Stimulated activated CD4-positive, alpha-beta T cell treated with anti-CD3 and anti-CD28 coated beads, Interleukin-1b, Interleukin-23, amount 100 ng/mL, for 48 hours (primary cell): Measurements from ENCODE around the gene RTKN.

Experiments
- DNase-seq: peaks from one replicate; pipeline ENCODE4 v3.0.0-alpha.2; 2020

The RTKN gene

GRCh38 chr2:74416778-74417177, 25.0 kb downstream of the RTKN start:
- no peak for DNase-seq

DNA sequence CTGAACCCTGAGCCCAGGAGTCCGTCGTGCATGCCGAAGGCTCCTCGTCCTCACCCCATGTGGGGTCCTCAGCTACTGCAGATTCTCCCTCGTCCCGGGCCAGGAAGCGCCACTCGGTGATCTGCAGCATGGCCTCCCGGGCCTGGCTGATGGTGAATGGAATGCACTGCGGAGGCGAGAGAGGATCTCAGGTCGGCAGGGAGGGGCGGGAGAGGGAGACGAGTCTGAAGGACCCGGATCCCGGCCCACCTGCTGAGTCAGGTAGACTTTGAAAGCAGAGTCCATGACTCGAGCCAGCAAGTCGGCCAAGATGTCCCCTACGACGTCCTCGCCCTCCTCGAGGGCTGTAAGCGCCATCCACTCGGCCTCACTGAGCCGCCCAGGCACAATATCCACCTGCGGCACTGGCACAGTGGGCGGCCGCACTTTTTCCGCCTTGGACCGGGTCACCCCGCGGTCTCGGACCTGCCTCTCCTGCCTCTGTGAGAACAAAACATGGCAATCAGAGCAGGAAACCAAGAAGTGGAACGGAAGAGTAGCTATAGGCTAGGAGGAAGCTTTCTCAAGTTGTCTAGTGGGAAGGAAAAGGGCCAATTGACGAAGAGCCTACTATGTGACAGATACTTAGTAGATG, 25.9 kb downstream of the RTKN start:
- DNase-seq, result no peak

DNA sequence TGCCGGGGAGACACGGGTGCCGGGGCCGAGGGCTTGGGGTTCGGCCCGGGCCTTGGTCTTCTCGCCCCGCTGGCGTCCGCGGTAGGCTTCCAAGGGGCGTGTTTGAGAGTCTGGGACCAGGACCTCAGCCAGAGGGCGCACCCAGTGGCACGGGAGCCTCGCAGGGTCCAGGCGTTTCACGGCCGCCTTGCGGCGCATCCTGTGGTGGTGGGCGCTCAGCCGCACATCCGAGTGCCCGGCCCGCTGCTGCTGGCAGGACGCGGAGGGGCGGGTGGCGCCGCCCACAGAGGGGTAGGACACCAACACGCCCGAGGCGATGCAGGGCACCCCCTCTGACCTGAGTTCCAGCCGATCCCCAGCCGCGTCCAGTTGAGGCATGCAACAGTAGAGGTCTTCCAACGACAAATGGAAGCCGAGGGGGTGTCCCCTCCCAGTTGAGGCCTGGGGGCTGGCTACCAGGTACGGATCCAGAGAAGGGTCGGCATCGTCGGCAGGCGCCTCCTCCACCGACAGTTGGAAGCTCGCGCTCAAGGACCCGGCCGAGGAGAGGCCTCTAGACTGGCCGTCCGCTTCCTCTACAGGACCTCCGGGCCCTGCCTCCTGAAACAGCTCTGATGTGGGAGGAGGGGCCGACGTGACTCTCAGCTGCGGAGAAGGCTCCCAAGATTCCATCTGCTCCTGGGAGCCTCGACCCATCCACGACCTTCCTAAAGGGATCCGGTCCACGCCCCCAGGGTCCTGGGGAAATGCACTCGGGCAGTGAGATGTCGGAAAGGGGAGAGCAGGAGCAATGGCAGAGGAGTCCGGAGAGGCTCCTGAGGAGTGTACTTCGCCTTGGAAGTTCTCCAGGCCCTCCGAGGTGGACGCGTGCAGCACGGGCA, 26.6 kb downstream of the RTKN start:
- no peak for DNase-seq

DNA sequence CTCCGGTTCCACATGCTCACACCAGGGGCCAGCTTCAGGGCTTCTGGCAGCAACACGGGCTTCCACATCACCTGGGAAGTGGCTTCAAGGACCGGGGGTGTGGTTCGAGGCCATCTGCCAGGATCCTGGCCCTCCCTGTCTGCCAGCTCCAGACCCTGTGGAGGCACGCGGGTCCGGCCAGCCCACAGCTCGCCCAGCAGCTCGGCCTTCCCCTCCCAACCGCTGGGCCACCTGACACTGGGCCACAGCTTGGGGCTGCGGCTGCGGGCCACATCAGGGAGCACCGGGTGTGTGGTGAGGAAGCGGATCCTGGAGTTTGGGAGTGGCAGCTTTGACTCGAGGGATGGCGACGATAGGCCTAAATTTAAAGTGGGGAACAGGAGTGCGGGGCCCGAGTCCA, 27.3 kb downstream of the RTKN start:
- DNase-seq, result no peak

DNA sequence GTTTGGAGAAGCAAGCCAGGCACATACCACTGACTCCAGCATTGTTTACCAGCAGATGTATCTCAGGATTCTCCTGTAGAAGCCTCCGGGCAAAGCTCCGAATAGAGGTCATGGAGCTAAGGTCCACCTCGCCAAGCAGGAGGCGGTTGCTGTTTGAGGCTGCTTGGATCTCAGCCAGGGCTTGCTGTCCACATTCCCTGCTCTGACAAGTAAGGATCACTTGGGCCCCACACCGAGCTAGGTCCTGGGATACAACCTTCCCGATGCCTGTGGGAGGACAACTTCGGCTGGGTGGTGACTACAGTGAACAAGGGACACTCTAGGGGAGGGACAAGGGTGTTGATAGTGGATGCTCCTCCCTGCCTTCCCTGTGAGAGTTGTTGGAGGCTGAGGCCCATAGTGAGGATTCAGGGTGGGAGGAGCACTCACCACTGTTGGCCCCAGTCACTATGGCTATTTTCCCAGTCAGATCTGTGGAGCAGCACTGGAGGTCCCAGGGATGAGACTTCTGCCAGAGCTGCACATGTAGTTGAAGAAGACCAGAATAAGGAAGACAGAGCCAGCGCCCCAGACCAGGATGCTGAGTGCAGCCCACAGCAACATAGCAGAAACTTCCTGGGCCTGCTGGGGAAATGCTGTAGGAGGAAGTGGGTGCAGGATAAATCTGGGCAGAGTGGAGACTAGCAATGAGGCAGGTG, 28.6 kb downstream of the RTKN start:
- DNase-seq, result no peak

- DNase-seq, result no peak
Measured at GRCh38 chr2:74407682-74408081, 34.1 kb downstream of the RTKN start.

DNA sequence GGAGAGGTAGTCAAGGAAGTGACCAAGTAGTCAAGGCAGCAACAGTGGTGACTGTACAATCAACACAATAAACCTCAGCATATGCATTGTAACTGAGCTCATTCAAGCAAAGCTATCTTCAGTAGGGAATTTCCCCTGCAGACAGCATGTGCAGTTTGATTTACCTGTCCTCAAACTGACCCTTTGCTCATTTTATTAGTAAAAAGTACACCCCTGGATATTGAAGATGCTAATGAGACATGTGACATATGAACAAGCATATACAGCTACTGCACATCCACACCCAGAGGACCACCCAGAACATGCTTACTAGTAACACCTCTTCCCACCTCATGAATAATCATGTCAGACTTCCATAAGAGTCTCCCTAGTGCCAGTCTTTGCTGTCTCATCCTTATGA, 35.7 kb downstream of the RTKN start:
- no peak for DNase-seq

- no peak for DNase-seq
Measured at GRCh38 chr2:74401891-74402290, 39.8 kb downstream of the RTKN start.

DNA sequence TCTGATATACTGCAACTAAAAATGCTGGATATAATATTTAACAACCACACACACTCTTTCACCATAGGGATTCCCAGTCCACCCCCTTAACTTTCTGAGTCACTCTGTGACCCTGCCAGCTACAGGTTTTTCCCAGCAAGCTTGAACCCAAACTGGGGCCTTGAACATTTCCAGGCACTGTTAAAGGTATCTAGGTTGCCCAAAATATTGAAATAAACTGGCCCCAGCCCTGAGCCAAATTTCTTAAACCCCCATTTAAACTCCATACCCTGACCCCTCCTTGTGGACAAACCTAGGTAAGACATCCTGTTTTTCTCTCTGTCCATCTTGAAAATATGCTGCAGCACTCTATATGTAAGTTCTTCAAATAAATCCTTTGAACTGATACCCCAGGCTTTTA, 42.0 kb downstream of the RTKN start:
- no peak for DNase-seq

- no peak for DNase-seq
Measured at GRCh38 chr2:74396149-74396548, 45.6 kb downstream of the RTKN start.

DNA sequence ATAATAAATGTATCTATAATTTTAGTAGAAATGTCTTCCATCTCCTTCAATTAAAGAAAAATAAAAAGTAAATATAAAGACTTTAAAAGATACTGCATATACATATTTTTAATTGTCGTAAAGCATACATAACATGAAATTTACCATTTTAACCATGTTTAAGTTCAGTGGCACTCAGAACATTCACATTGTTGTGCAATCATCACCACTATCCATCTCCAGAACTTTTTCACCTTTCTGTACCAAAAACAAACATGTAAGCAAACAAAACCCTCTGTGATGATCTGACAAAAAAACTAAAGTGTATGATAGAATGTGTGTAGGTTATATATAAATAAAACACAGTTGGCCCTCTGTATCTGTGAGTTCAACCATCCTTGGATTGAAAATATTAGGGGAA, 48.2 kb downstream of the RTKN start:
- no peak for DNase-seq

DNA sequence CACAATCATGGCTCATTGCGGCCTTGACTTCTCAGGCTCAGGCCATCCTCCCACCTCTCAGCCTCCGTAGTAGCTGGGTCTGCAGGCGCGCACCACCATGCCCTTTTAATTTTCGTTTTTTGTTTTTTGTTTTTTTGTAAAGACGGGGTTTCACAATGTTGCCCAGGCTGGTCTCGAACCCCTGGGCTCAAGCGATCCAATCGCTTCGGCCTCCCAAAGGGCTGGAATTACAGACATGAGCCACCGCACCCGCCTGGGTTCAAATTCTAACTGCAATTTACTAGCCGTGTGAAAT, 49.3 kb downstream of the RTKN start:
- no peak for DNase-seq

- peak; percentile 94 for DNase-seq
Measured at GRCh38 chr2:74391580-74392448, 49.9 kb downstream of the RTKN start.

GRCh38 chr2:74391209-74391579, 50.5 kb downstream of the RTKN start:
- no peak for DNase-seq

DNA sequence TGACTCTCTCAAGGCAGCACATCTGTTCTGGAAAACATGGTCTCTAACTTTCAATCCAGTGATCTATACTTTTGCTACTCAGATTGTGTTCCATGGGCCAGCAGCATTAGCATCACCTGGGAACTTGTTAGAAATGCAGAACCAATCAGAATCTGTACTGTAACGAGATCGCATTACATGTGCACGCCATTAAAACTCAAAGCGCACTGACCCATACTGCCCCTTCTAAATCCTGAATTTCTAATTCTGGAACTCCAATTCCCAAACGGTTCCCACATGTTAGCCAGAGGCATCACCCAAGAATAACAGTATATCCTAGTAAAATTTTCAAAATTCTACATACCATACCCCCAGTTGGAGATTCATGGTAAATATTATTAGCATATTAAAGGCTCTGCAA, 51.1 kb downstream of the RTKN start:
- no peak for DNase-seq

GRCh38 chr2:74387346-74387745, 54.4 kb downstream of the RTKN start:
- DNase-seq, result no peak

- DNase-seq, result no peak
Measured at GRCh38 chr2:74385396-74385795, 56.3 kb downstream of the RTKN start.

DNA sequence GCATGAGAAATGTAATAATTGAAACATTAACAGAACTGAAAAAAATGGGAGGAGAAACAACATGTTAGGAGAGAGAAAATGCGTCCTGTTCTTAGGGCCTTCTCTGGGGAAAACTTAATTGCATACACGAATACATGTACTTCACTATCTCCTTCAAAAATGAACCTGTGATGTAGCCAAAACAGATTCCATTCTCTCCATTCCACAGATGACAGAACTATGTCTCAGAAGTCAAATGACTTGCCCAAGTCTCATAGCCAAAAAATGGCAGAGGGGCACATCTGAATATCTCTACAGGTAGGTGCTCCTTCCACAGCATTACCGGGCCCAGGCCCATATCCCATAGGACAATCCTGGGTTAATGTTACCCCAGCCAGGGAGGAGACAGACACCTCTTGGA, 57.7 kb downstream of the RTKN start:
- DNase-seq, result no peak

DNA sequence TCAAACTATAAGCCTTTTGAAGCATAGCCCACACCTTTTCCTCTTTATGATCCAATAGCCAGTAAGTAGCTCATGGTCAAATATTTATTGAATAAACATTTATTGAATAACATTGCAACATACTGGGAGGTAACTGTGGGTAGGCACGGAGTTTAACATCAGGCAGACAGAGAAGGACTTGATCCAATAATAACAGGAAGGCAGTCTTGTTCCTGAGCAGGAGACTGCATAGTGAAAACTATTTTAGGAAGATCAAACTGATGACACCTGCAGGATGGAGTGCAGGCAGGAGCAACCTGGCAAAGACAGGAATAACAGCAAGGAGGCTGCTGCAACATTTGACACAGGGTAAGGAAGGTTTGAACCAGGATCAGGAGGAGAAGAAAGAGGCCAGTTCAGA, 58.5 kb downstream of the RTKN start:
- DNase-seq, result no peak

- no peak for DNase-seq
Measured at GRCh38 chr2:74381751-74382150, 60.0 kb downstream of the RTKN start.

GRCh38 chr2:74379851-74380789, 61.6 kb downstream of the RTKN start, which contains the start of gene DCTN1:
DCTN1 (minus strand) TSS chr2:74380311; CDS start chr2:74380037, 274 bp downstream.
- DNase-seq, result peak; percentile 6

DNA sequence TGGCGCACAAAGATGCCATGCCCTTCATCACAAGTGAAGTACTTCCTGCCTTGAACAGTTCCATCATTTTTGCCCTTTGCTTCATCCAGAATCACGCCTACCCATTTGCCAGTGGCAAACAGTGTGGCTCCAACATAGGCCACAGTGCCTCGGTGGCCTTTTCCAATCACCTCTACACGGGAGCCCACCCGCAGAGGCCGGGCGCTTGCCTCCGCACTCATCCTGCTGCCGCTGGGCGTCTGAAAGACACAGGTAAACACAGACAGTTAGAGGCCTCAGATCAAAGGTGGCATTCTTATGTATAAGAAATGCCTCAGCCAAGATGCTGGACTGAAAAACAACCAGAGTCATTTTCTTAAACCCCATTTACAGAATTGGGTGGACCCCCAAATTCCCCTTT, 63.7 kb downstream of the RTKN start:
- DNase-seq, result no peak
